ENCODE results near the gene ZNF501. TPM values are rescaled to one million over a fixed set of nuclear protein-coding genes. Genes with fewer than 3 reads are reported as not detected.

ZNF501 gene
- total and polyA plus RNA-seq, 2 experiments from 2014 or later: 4.2 to 6.6 TPM

GRCh38 chr3:44772099-44772442, 42.6 kb downstream of the ZNF501 start:
- Histone ChIP-seq H2AFZ (no peak overlapping the region), H4K20me1 (replicated peaks; ENCODE audit: insufficient read depth) (no peaks in the 10 kb centered on the region; the same call in 1 of the 2 replicates), H3F3A (replicated peaks; ENCODE audit: low read depth) (no peaks in the 10 kb centered on the region), H3K4me3 (no peak overlapping the region), H3K27ac (ENCODE audit: low read depth) (no peak overlapping the region), H3K9me2 (ENCODE audit: insufficient read depth) (no peaks in the 10 kb centered on the region), H3K27me3 (ENCODE audit: insufficient read depth) (no peaks in the 10 kb centered on the region), H3K4me1 (ENCODE audit: insufficient read depth) (no peaks in the 10 kb centered on the region), H3K79me2 (replicated peaks; ENCODE audit: insufficient read depth) (peaks cover 71% of the 10 kb centered on the region), H3K36me3 (ENCODE audit: insufficient read depth) (peaks cover 62% of the 10 kb centered on the region), H3K4me2 (no peak overlapping the region)
- H3K27ac Mint-ChIP-seq: no peak overlapping the region
- H3K27me3 Mint-ChIP-seq (ENCODE audit: insufficient read depth, low read depth, poor library complexity): no peaks in the 10 kb centered on the region
- peak; percentile 16 for DNase-seq (ENCODE audit: low spot score)
- ATAC-seq: no peak
- H3K4me3 Mint-ChIP-seq: no peak overlapping the region
- H3K9me3 Mint-ChIP-seq: peaks cover 66% of the 10 kb centered on the region
- H3K36me3 Mint-ChIP-seq (ENCODE audit: low read depth): peaks cover 93% of the 10 kb centered on the region
- TF ChIP-seq CREB1 (CRISPR knock-in tag; IDR thresholded peaks at IDR 0.05; ENCODE audit: low read depth): no peak
- no peaks in the 10 kb centered on the region for H3K4me1 Mint-ChIP-seq

- no peaks in the 10 kb centered on the region for H3K9me3 Mint-ChIP-seq
- Histone ChIP-seq H3K27ac (ENCODE audit: low read depth) (no peak overlapping the region), H3K4me1 (ENCODE audit: insufficient read depth) (no peaks in the 10 kb centered on the region), H3K4me3 (no peak overlapping the region), H3K4me2 (no peak overlapping the region), H3K9me2 (ENCODE audit: insufficient read depth) (no peaks in the 10 kb centered on the region), H4K20me1 (replicated peaks; ENCODE audit: insufficient read depth) (0 out of 2 replicates have a peak, but pooled peaks cover 3% of the 10 kb centered on the region), H3K79me2 (replicated peaks; ENCODE audit: insufficient read depth) (no peaks in the 10 kb centered on the region), H3K27me3 (ENCODE audit: insufficient read depth) (no peaks in the 10 kb centered on the region), H2AFZ (no peak overlapping the region), H3F3A (replicated peaks; ENCODE audit: low read depth) (no peaks in the 10 kb centered on the region), H3K36me3 (ENCODE audit: insufficient read depth) (peaks cover 15% of the 10 kb centered on the region; the same call in 1 of the 2 replicates)
- H3K27me3 Mint-ChIP-seq (ENCODE audit: insufficient read depth, low read depth, poor library complexity): no peaks in the 10 kb centered on the region
- H3K36me3 Mint-ChIP-seq (ENCODE audit: low read depth): peaks cover 57% of the 10 kb centered on the region
- H3K4me3 Mint-ChIP-seq: no peak overlapping the region
- DNase-seq (ENCODE audit: low spot score) (no peak), ATAC-seq (no peak)
- TF ChIP-seq EZH2 (IDR thresholded peaks at IDR 0.05; ENCODE audit: low read depth, unreplicated experiment): no peak
- TF ChIP-seq EZH2phosphoT487 (IDR thresholded peaks at IDR 0.05; ENCODE audit: unreplicated experiment): no peak
- TF ChIP-seq CREB1 (CRISPR knock-in tag; IDR thresholded peaks at IDR 0.05; ENCODE audit: low read depth): no peak
- TF ChIP-seq ETS1 (IDR thresholded peaks at IDR 0.05): no peak
- no peak for TF ChIP-seq ZNF462 (CRISPR knock-in tag; IDR thresholded peaks at IDR 0.05)
- TF ChIP-seq STAT1 (IDR thresholded peaks at IDR 0.05; ENCODE audit: unreplicated experiment): no peak
- H3K27ac Mint-ChIP-seq: no peak overlapping the region
- H3K4me1 Mint-ChIP-seq: no peaks in the 10 kb centered on the region
Observed at GRCh38 chr3:44782891-44783290, 53.5 kb downstream of the ZNF501 start.

Other genes starting within 250 kb of the ZNF501 start
- gene ZKSCAN7, start 174.4 kb upstream of the ZNF501 start, total RNA-seq (2014; rRNA removed; shearing (Covaris generic)): 14.0 and 17.8 TPM in 2 replicates
- 4.4 and 4.7 TPM in 2 replicates for gene ZKSCAN7, start 174.4 kb upstream of the ZNF501 start, polyA plus RNA-seq (2016; fragmentation: Nextera tagmentation; extraction: Ambion mirVana)
- 6.1 and 10.1 TPM in 2 replicates for gene ZNF660, start 144.7 kb upstream of the ZNF501 start, total RNA-seq (2014; rRNA removed; shearing (Covaris generic))
- 5.4 and 5.9 TPM in 2 replicates for gene ZNF660, start 144.7 kb upstream of the ZNF501 start, polyA plus RNA-seq (2016; fragmentation: Nextera tagmentation; extraction: Ambion mirVana)
- 15.1 and 18.9 TPM in 2 replicates for gene ZNF197, start 104.6 kb upstream of the ZNF501 start, total RNA-seq (2014; rRNA removed; shearing (Covaris generic))
- gene ZNF197, start 104.6 kb upstream of the ZNF501 start, polyA plus RNA-seq (2016; fragmentation: Nextera tagmentation; extraction: Ambion mirVana): 5.6 and 5.9 TPM in 2 replicates
- 20.9 and 26.2 TPM in 2 replicates for gene ZNF35, start 80.9 kb upstream of the ZNF501 start, total RNA-seq (2014; rRNA removed; shearing (Covaris generic))
- gene ZNF35, start 80.9 kb upstream of the ZNF501 start, polyA plus RNA-seq (2016; fragmentation: Nextera tagmentation; extraction: Ambion mirVana): 18.5 and 19.2 TPM in 2 replicates
- 3.2 and 4.7 TPM in 2 replicates for gene ZNF502, start 17.0 kb upstream of the ZNF501 start, total RNA-seq (2014; rRNA removed; shearing (Covaris generic))
- gene ZNF502, start 17.0 kb upstream of the ZNF501 start, polyA plus RNA-seq (2016; fragmentation: Nextera tagmentation; extraction: Ambion mirVana): 1.7 and 2.9 TPM in 2 replicates
- gene KIAA1143, start 32.0 kb downstream of the ZNF501 start, total RNA-seq (2014; rRNA removed; shearing (Covaris generic)): 48.1 and 49.2 TPM in 2 replicates
- gene KIAA1143, start 32.0 kb downstream of the ZNF501 start, polyA plus RNA-seq (2016; fragmentation: Nextera tagmentation; extraction: Ambion mirVana): 63.9 and 75.4 TPM in 2 replicates
- 21.2 and 26.2 TPM in 2 replicates for gene KIF15, start 32.2 kb downstream of the ZNF501 start, total RNA-seq (2014; rRNA removed; shearing (Covaris generic))
- 21.8 and 25.8 TPM in 2 replicates for gene KIF15, start 32.2 kb downstream of the ZNF501 start, polyA plus RNA-seq (2016; fragmentation: Nextera tagmentation; extraction: Ambion mirVana)
- 7.4 and 9.0 TPM in 2 replicates for gene TMEM42, start 132.3 kb downstream of the ZNF501 start, total RNA-seq (2014; rRNA removed; shearing (Covaris generic))
- gene TMEM42, start 132.3 kb downstream of the ZNF501 start, polyA plus RNA-seq (2016; fragmentation: Nextera tagmentation; extraction: Ambion mirVana): 13.3 and 14.3 TPM in 2 replicates
- gene TGM4, start 145.0 kb downstream of the ZNF501 start, total RNA-seq (2014; rRNA removed; shearing (Covaris generic)): not detected in 2 replicates
- not detected in 2 replicates for gene TGM4, start 145.0 kb downstream of the ZNF501 start, polyA plus RNA-seq (2016; fragmentation: Nextera tagmentation; extraction: Ambion mirVana)
- 71.7 and 84.2 TPM in 2 replicates for gene ZDHHC3, start 246.5 kb downstream of the ZNF501 start, total RNA-seq (2014; rRNA removed; shearing (Covaris generic))
- gene ZDHHC3, start 246.5 kb downstream of the ZNF501 start, polyA plus RNA-seq (2016; fragmentation: Nextera tagmentation; extraction: Ambion mirVana): 27.5 and 28.9 TPM in 2 replicates
- gene EXOSC7, start 246.6 kb downstream of the ZNF501 start, total RNA-seq (2014; rRNA removed; shearing (Covaris generic)): 84.8 and 99.4 TPM in 2 replicates
- gene EXOSC7, start 246.6 kb downstream of the ZNF501 start, polyA plus RNA-seq (2016; fragmentation: Nextera tagmentation; extraction: Ambion mirVana): 114 and 120 TPM in 2 replicates